GM10266 (cell line): ENCODE measurements around the gene CD83.
A peak's percentile ranks its signal among the peaks of the same experiment; 100 is the strongest.

Source experiments
- DNase-seq: peaks from one replicate; pipeline ENCODE4 v3.0.0; 2012; ENCODE audit errors: extremely low spot score
- TF ChIP-seq, protein P1 (sequence below): IDR thresholded peaks from 2 replicates; pipeline ENCODE4 v1.5.1; 2012; ENCODE audit warnings: mild to moderate bottlenecking, low read depth; ENCODE audit not compliant: control insufficient read depth, insufficient read depth; ENCODE audit errors: missing control alignments

CD83 gene

DNA sequence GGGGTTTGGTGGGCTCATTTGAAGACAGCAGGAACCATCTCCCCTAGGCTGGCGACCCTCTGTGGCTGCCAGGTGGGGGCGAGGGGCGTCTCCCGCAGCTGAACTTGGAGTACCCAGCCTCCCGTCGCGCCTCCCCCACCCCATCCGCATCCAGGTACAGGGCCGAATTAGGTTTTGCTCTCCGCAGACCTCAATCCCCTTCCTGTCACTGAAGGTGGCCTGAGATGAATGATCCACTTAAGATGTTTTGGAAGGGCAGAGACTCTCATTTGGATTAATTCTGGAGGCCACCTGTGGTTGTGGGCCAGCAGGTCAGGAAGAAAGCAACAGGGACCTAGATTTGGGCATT lies 493 bp downstream of the CD83 start:
- DNase-seq: peak; percentile 29

DNA sequence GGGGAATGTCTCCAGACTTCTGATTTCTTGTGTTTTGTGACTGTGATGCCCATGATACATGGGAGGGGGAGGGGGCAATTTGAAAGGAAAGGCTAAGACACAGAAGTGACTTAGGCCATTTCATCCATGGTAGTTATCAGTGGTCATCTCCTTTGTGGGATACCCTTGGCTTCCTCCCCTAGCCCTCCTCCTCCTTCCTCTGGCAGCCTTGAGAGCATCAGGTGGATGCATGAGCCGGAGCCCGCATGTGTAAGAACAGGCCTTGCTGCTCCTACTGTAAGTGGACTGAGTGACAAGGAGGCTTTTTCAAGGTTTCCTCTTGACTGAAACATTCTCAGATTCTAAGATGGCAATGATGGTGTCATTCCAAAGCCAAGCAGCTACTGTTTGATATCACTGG lies 874 bp downstream of the CD83 start:
- TF ChIP-seq, protein P1, sequence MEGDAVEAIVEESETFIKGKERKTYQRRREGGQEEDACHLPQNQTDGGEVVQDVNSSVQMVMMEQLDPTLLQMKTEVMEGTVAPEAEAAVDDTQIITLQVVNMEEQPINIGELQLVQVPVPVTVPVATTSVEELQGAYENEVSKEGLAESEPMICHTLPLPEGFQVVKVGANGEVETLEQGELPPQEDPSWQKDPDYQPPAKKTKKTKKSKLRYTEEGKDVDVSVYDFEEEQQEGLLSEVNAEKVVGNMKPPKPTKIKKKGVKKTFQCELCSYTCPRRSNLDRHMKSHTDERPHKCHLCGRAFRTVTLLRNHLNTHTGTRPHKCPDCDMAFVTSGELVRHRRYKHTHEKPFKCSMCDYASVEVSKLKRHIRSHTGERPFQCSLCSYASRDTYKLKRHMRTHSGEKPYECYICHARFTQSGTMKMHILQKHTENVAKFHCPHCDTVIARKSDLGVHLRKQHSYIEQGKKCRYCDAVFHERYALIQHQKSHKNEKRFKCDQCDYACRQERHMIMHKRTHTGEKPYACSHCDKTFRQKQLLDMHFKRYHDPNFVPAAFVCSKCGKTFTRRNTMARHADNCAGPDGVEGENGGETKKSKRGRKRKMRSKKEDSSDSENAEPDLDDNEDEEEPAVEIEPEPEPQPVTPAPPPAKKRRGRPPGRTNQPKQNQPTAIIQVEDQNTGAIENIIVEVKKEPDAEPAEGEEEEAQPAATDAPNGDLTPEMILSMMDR: no peak
- no peak for DNase-seq

More for the DNA sequence above, 493 bp downstream of the CD83 start:
- TF ChIP-seq, protein P1: no peak

DNA sequence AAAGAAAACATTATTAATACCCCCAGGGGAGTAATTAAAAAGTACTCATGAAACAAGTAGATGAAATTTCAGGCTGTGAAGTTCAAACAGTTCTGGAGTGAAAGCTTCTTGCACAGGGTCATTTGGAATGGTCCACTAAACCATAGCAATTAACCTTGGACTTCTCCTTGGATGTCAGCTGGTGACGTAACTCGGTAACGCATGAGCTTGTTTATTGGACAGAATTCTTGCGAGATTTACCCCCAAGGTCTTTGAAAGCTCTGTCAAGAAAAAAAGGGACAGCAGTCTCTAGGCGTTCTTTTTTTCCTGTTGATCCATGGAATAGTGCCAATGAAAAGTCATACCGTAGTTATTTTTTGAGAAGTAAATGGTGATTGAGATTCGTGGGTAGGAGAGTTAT lies 2.2 kb downstream of the CD83 start:
- TF ChIP-seq, protein P1: no peak
- DNase-seq: no peak

DNA sequence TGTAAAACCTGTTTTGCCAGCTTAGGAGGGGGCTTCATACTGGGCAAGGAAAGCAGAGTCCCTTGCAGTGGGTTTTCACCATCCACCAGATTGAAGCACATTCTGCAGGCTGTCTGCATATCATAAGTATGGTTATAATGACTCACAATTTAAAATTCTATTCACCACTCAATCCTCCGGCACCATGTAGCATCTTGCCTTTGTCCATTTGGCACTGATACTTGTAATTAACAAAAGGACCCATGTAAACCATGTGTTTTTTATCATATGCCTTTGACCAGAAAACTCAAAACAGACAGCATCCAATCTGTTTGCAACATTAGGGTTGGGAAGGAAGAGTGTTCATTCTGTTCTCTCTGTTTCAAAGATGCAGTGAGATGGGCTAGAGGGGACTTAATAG lies 3.0 kb downstream of the CD83 start:
- no peak for DNase-seq
- TF ChIP-seq, protein P1: no peak

DNA sequence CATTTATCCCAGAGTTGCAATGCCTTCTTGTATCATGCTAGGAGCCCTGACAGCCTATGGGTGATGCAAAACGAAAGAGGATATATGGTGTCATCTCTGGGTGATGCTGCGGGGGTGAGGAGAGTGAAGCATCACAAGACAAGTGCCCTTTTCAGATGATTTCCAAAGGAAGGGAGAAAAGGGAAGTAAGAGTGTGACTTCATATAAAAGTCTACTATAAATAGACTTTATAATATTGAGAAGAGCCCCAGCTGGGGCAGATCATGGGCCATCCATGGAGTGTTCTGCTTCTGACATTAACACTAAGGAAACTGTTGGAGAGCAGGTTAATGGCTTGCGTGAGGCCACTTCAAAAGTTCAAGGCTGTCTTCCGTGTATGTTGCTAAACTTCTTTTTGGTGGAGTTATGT lies 4.4 kb downstream of the CD83 start:
- TF ChIP-seq, protein P1: no peak
- peak; percentile 80 for DNase-seq

DNA sequence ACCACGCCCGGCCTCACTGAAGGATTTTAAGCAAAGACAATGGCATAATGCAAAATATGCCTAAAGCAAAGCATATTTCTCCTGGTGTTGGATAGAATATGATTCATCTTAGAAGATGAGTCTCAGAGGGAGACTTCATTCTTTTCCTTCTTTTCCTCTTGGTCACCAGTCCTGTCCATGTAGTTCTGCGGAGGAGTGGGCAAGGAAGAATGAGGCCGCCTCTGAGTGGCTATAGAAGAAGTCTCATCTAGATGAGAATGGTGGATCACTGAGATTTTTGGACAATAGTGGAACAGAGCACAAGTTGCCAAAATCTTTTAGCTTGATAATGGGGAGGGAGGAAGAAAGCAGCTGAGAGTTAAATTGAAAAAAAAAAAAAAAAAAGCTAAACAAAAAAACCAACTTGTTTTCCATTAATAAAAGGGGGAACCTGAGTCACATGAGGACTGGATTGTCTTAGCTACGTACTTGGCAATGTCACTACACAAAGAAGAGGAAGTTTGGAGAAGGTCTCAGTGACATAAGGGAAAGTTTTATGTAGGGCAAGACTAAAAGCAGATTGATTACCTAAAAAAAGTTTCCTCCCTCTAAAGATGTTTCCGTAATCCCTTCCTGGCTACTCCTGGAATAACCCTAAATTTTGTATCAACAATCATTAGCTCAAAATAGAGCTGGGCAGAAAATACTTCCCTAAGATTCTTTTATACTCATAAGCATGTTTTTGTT lies 6.0 kb downstream of the CD83 start:
- TF ChIP-seq, protein P1: no peak
- no peak for DNase-seq

DNA sequence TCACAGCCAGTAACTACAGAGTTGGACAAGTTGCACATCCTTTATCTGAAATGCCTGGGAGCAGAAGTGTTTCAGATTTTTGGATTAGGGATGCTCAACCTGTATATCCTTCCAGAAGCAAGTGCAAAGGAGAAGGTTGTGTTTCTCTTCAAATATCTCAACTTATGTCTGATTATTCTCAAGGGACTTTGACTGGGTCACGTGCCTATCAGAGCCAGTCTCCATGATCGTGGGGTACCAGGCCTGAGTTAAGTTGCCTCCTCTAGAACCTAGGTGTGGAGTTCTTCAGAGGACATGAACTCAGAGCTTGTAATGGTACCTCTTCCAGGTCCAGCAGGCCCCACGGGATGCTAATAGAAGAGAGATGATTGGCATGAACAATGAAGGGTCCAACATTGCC lies 7.8 kb downstream of the CD83 start:
- no peak for DNase-seq
- TF ChIP-seq, protein P1: no peak
